HCT116 (cell line): ENCODE data around the gene ADGRV1. TPM values are rescaled to one million over a fixed set of nuclear protein-coding genes. Genes with fewer than 3 reads are reported as not detected.

ENCODE experiments used
- ATAC-seq: fragments of 200-7000 bp; cut with Tn5 transposase; 2 replicates; pipeline ENCODE4 v1.9.1; 2020; ENCODE audit warnings: mild to moderate bottlenecking, moderate library complexity
- BruUV-seq: library from RNA; stranded (reverse); fragments of 400-500 nt; replicated peaks from 2 replicates; lab custom pipeline; 2021; lab: Mats Ljungman, UMichigan
- CTCF ChIA-PET: fragments of 300-600 bp; sonication (Branson Sonifier 250); formaldehyde crosslinking; loops from one replicate; lab custom pipeline; 2021; ENCODE audit warnings: antibody characterized with exemption; lab: Charles Lee
- POLR2A ChIA-PET: fragments of 300-600, 350-600 bp; sonication (Branson Sonifier 250); formaldehyde crosslinking; loops from one replicate; lab custom pipeline; 2021; ENCODE audit warnings: antibody characterized with exemption; lab: Charles Lee
- RAD21 ChIA-PET, 2 experiments: fragments of 300-600 bp; sonication (Branson Sonifier 250); formaldehyde crosslinking; loops; one replicate each; lab custom pipeline; 2023; ENCODE audit warnings: low total read pairs in 2 of 2; ENCODE audit not compliant: uncharacterized antibody in 2 of 2, unreplicated experiment in 2 of 2, low non-redundant PET in 1 of 2; lab: Charles Lee
- DNase-seq: peaks from one replicate; pipeline ENCODE4 v3.0.0-alpha.2; 2010; ENCODE audit warnings: low read depth, low spot score
- H2AFZ ChIP-seq: fragments of 200-600 bp; shearing (Covaris generic), sonication (generic); 2 replicates; pipeline ENCODE4 v1.6.1; 2017; ENCODE audit warnings: low read depth, mixed run types, mixed read lengths, antibody characterized with exemption, low read length; ENCODE audit not compliant: poor library complexity, severe bottlenecking
- H3K27ac ChIP-seq: 2 replicates; pipeline ENCODE4 v1.5.1; 2012; ENCODE audit warnings: low read depth, low read length
- H3K27me3 ChIP-seq: fragments of 200-600 bp; sonication (generic); 2 replicates; pipeline ENCODE4 v1.6.1; 2016; ENCODE audit warnings: mixed run types, low read length, mixed read lengths; ENCODE audit not compliant: insufficient read depth
- H3K36me3 ChIP-seq, 2 experiments: fragments of 200-500 bp in 1 of 2; fragments of 200-600 bp in 1 of 2; sonication (Bioruptor generic) in 1 of 2; sonication (generic) in 1 of 2; 2 replicates each; pipeline versions ENCODE4 v1.5.1 to v1.6.1; 2014 to 2016; ENCODE audit warnings: low read length in 2 of 2, inconsistent platforms in 1 of 2, mixed read lengths in 1 of 2, mixed run types in 1 of 2; ENCODE audit not compliant: insufficient read depth in 2 of 2, control insufficient read depth in 1 of 2
- H3K4me1 ChIP-seq, 2 experiments: fragments of 200-600 bp in 1 of 2; sonication (generic) in 1 of 2; 2 replicates each; pipeline versions ENCODE4 v1.5.1 to v1.6.1; 2012 to 2017; ENCODE audit warnings: low read length in 2 of 2, inconsistent platforms in 1 of 2, mild to moderate bottlenecking in 1 of 2, mixed read lengths in 1 of 2, mixed run types in 1 of 2, moderate library complexity in 1 of 2; ENCODE audit not compliant: insufficient read depth in 2 of 2, control insufficient read depth in 1 of 2
- H3K4me2 ChIP-seq: fragments of 200-600 bp; sonication (generic); 2 replicates; pipeline ENCODE4 v1.6.1; 2017; ENCODE audit warnings: mixed run types, low read length, mixed read lengths
- H3K4me3 ChIP-seq, 2 experiments: fragments of 200-600 bp in 1 of 2; sonication (generic) in 1 of 2; replicated peaks in 1 of 2; 2 replicates each; pipeline ENCODE4 v1.5.1; 2011 to 2016; ENCODE audit warnings: low read length in 2 of 2, control low read depth in 1 of 2, low read depth in 1 of 2, mild to moderate bottlenecking in 1 of 2, mixed read lengths in 1 of 2, mixed run types in 1 of 2
- H3K79me2 ChIP-seq: fragments of 200-600 bp; sonication (generic); 2 replicates; pipeline ENCODE4 v1.6.1; 2017; ENCODE audit warnings: mild to moderate bottlenecking, mixed run types, low read length, moderate library complexity, mixed read lengths; ENCODE audit not compliant: insufficient read depth
- H3K9ac ChIP-seq: fragments of 200-600 bp; sonication (generic); 2 replicates; pipeline ENCODE4 v1.6.1; 2016; ENCODE audit warnings: low read length, mixed read lengths
- H3K9me2 ChIP-seq: fragments of 200-600 bp; sonication (generic), shearing (Covaris generic); 2 replicates; pipeline ENCODE4 v1.6.1; 2017; ENCODE audit warnings: mixed run types, mild to moderate bottlenecking, moderate library complexity; ENCODE audit not compliant: insufficient read depth
- H3K9me3 ChIP-seq, 2 experiments: fragments of 200-500 bp in 1 of 2; fragments of 200-600 bp in 1 of 2; sonication (Bioruptor generic) in 1 of 2; sonication (generic) in 1 of 2; 2 replicates each; pipeline ENCODE4 v1.6.1; 2014 to 2017; ENCODE audit warnings: low read length in 2 of 2, mixed read lengths in 2 of 2, inconsistent platforms in 1 of 2, low read depth in 1 of 2, mild to moderate bottlenecking in 1 of 2, mixed run types in 1 of 2, moderate library complexity in 1 of 2; ENCODE audit not compliant: control insufficient read depth in 1 of 2, insufficient read depth in 1 of 2
- H4K20me1 ChIP-seq: fragments of 200-600 bp; sonication (generic), shearing (Covaris generic); 2 replicates; pipeline ENCODE4 v1.6.1; 2017; ENCODE audit warnings: mixed run types, mild to moderate bottlenecking, moderate library complexity; ENCODE audit not compliant: insufficient read depth
- ATF3 ChIP-seq: IDR thresholded peaks from 2 replicates; pipeline ENCODE4 v1.6.1; 2012
- CBX3 ChIP-seq: IDR thresholded peaks from 2 replicates; pipeline ENCODE4 v1.6.1; 2012; ENCODE audit warnings: low read depth
- CEBPB ChIP-seq: IDR thresholded peaks from 2 replicates; pipeline ENCODE4 v1.6.1; 2012; ENCODE audit warnings: low read depth
- EGR1 ChIP-seq: IDR thresholded peaks from 2 replicates; pipeline ENCODE4 v1.6.1; 2012; ENCODE audit warnings: low read depth
- ELF1 ChIP-seq: IDR thresholded peaks from 2 replicates; pipeline ENCODE4 v1.6.1; 2012; ENCODE audit warnings: low read depth, borderline replicate concordance
- EZH2 ChIP-seq: fragments of 200-600 bp; sonication (generic); IDR thresholded peaks from 2 replicates; pipeline ENCODE4 v1.6.1; 2017; ENCODE audit warnings: antibody characterized with exemption, mixed run types
- EZH2phosphoT487 ChIP-seq: fragments of 200-600 bp; IDR thresholded peaks from 2 replicates; pipeline ENCODE4 v1.6.1; 2018; ENCODE audit warnings: antibody characterized with exemption, borderline replicate concordance
- FOSL1 ChIP-seq: IDR thresholded peaks from 2 replicates; pipeline ENCODE4 v1.6.1; 2012; ENCODE audit warnings: low read depth
- JUND ChIP-seq: IDR thresholded peaks from 2 replicates; pipeline ENCODE4 v1.6.1; 2012
- MAX ChIP-seq: IDR thresholded peaks from 2 replicates; pipeline ENCODE4 v1.6.1; 2012
- POLR2A ChIP-seq: IDR thresholded peaks from 2 replicates; pipeline ENCODE4 v1.7.0; 2011; ENCODE audit warnings: borderline replicate concordance; ENCODE audit not compliant: insufficient read depth, insufficient read length; ENCODE audit errors: extremely low read depth
- POLR2AphosphoS5 ChIP-seq: IDR thresholded peaks from 2 replicates; pipeline ENCODE4 v1.6.1; 2011; ENCODE audit warnings: mild to moderate bottlenecking, low read depth, low read length, moderate library complexity
- RAD21 ChIP-seq: IDR thresholded peaks from 2 replicates; pipeline ENCODE4 v1.6.1; 2012; ENCODE audit warnings: low read depth, mild to moderate bottlenecking
- REST ChIP-seq: IDR thresholded peaks from 2 replicates; pipeline ENCODE4 v1.6.1; 2012; ENCODE audit warnings: low read depth
- SIN3A ChIP-seq: IDR thresholded peaks from 2 replicates; pipeline ENCODE4 v1.6.1; 2012; ENCODE audit warnings: low read depth
- SP1 ChIP-seq: IDR thresholded peaks from 2 replicates; pipeline ENCODE4 v1.6.1; 2012; ENCODE audit warnings: low read depth
- SRF ChIP-seq: IDR thresholded peaks from 2 replicates; pipeline ENCODE4 v1.6.1; 2012; ENCODE audit warnings: low read depth
- TCF7L2 ChIP-seq: IDR thresholded peaks from 2 replicates; pipeline ENCODE4 v1.7.0; 2011; ENCODE audit warnings: borderline replicate concordance, inconsistent platforms; ENCODE audit not compliant: insufficient read depth, insufficient read length; ENCODE audit errors: extremely low read depth
- YY1 ChIP-seq: IDR thresholded peaks from 2 replicates; pipeline ENCODE4 v1.6.1; 2011; ENCODE audit warnings: low read length, low read depth, moderate library complexity, mild to moderate bottlenecking; ENCODE audit not compliant: insufficient replicate concordance; ENCODE audit errors: extremely low read depth
- ZBTB33 ChIP-seq: IDR thresholded peaks from 2 replicates; pipeline ENCODE4 v1.6.1; 2011; ENCODE audit warnings: mild to moderate bottlenecking, low read length, moderate library complexity; ENCODE audit not compliant: insufficient replicate concordance; ENCODE audit errors: extremely low read depth
- ZFX ChIP-seq: fragments of 450-650 bp; IDR thresholded peaks from 2 replicates; pipeline ENCODE4 v1.6.1; 2017
- intact Hi-C: fragments of 100-400 bp; cut with micrococcal nuclease; formaldehyde crosslinking; loops from 2 replicates; pipeline ENCODE4 v1.10.0; 2022
- total RNA-seq: library from RNA; stranded (reverse); gene quantifications from one replicate; pipeline ENCODE4 v1.2.1, GENCODE V29; 2021; ENCODE audit not compliant: unreplicated experiment
- TF ChIP-seq, protein P1 (sequence below), 3 experiments: fragments of 200-600 bp in 1 of 3; sonication (generic) in 1 of 3; IDR thresholded peaks in 2 of 3; conservative IDR thresholded peaks in 1 of 3; 2 replicates each; pipeline ENCODE4 v1.5.1; 2012 to 2017; ENCODE audit warnings: low read depth in 2 of 3, low read length in 2 of 3, antibody characterized with exemption in 1 of 3, borderline replicate concordance in 1 of 3, control low read depth in 1 of 3, mild to moderate bottlenecking in 1 of 3, mixed read lengths in 1 of 3, mixed run types in 1 of 3, moderate library complexity in 1 of 3; ENCODE audit not compliant: insufficient read depth in 1 of 3

ADGRV1 gene
- total RNA-seq, 1 experiment from 2014 or later: 6.0 TPM

GRCh38 chr5:90606539-90606938 is 47.9 kb downstream of the ADGRV1 start:
- no TSS peak for BruUV-seq
- H3K9ac ChIP-seq: no peak overlapping the region
- ATAC-seq: peak; percentile 74
- H3K9me2 ChIP-seq: no peaks in the 10 kb centered on the region
- intact Hi-C loops: loop anchor here (1.0 kb wide), 1 partner anchor 177 kb away; no protein-coding TSS in a partner anchor
- no peak overlapping the region for H2AFZ ChIP-seq
- POLR2A ChIA-PET: no interaction called here
- no peak overlapping the region for H3K4me3 ChIP-seq
- H4K20me1 ChIP-seq: no peaks in the 10 kb centered on the region
- H3K79me2 ChIP-seq: no peaks in the 10 kb centered on the region
- DNase-seq: peak; percentile 26
- no peaks in the 10 kb centered on the region for H3K9me3 ChIP-seq
- peaks cover 0 to 5% of the 10 kb centered on the region in 2 experiments; a peak in 2 of 4 replicates for H3K4me1 ChIP-seq
- no peaks in the 10 kb centered on the region for H3K27me3 ChIP-seq
- CTCF ChIA-PET: interaction anchor here (0.8 to 3.0 kb wide), 2 partner anchors 177 kb away, joined by 3 to 17 read pairs; no protein-coding TSS in a partner anchor
- RAD21 ChIA-PET: no interaction called here
- H3K4me2 ChIP-seq: no peak overlapping the region
- no peak overlapping the region for H3K27ac ChIP-seq
- H3K36me3 ChIP-seq: no peaks in the 10 kb centered on the region
- TF ChIP-seq ELF1 (no peak), ZBTB33 (no peak), SIN3A (no peak), RAD21 (peak; percentile 55), EZH2 (no peak), SP1 (no peak), JUND (no peak), POLR2A (no peak), ZFX (no peak), POLR2AphosphoS5 (no peak), REST (no peak), EZH2phosphoT487 (no peak), EGR1 (no peak), ATF3 (no peak), MAX (no peak), FOSL1 (no peak), CBX3 (0 out of 2 replicates have a peak, but pooled peaks have one; percentile 12), SRF (no peak), YY1 (no peak), TCF7L2 (peak; percentile 75), CEBPB (no peak)
- TF ChIP-seq, protein P1, sequence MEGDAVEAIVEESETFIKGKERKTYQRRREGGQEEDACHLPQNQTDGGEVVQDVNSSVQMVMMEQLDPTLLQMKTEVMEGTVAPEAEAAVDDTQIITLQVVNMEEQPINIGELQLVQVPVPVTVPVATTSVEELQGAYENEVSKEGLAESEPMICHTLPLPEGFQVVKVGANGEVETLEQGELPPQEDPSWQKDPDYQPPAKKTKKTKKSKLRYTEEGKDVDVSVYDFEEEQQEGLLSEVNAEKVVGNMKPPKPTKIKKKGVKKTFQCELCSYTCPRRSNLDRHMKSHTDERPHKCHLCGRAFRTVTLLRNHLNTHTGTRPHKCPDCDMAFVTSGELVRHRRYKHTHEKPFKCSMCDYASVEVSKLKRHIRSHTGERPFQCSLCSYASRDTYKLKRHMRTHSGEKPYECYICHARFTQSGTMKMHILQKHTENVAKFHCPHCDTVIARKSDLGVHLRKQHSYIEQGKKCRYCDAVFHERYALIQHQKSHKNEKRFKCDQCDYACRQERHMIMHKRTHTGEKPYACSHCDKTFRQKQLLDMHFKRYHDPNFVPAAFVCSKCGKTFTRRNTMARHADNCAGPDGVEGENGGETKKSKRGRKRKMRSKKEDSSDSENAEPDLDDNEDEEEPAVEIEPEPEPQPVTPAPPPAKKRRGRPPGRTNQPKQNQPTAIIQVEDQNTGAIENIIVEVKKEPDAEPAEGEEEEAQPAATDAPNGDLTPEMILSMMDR (IDR thresholded peaks at IDR 0.05 in 2 of 3, conservative IDR thresholded peaks at IDR 0.05 in 1 of 3; ENCODE audit: borderline replicate concordance in 1 of 3, insufficient read depth in 1 of 3, low read depth in 2 of 3, low read length in 2 of 3): peak; percentile 35 to 70 (median 67); a peak in 5 of 6 replicates
